A549 (cell line): ENCODE data around the gene SGCD. TPM values are rescaled to one million over a fixed set of nuclear protein-coding genes. Genes with fewer than 3 reads are reported as not detected.
"Not testable (repeated sequence)": the region's sequence is repeated elsewhere in the genome, so short reads cannot be mapped to it uniquely, and the experiment has no call there.

Source experiments
- ATAC-seq, 2 experiments: fragments of 200-7000 bp in 1 of 2; fragments of >200 bp in 1 of 2; cut with Nextera tagmentation in 1 of 2; cut with Tn5 transposase in 1 of 2; 3 replicates each; pipeline versions ENCODE4 v1.8.0 to v1.9.1; 2018 to 2020; ENCODE audit warnings: mild to moderate bottlenecking in 1 of 2, moderate library complexity in 1 of 2
- CTCF ChIA-PET: fragments of 300-600 bp; sonication (Branson Sonifier 250); formaldehyde crosslinking; extraction: SDS; loops from one replicate; lab custom pipeline; 2021; ENCODE audit warnings: antibody characterized with exemption, inconsistent platforms; lab: Yijun Ruan, JAX
- POLR2A ChIA-PET: fragments of 350-600 bp; formaldehyde crosslinking; extraction: SDS; loops from one replicate; lab custom pipeline; 2021; ENCODE audit warnings: antibody characterized with exemption, inconsistent platforms; lab: Yijun Ruan, JAX
- DNase-seq, 2 experiments: peaks; one replicate each; pipeline versions ENCODE4 v3.0.0 to v3.0.0-alpha.2; 2011 to 2016; ENCODE audit warnings: low read depth in 1 of 2, low spot score in 1 of 2
- FAIRE-seq: peaks from 2 replicates; lab custom pipeline; 2011; peaks lifted over from hg19 to GRCh38; lab: Jason Lieb, UNC
- H3K27ac ChIP-seq, 2 experiments: fragments of >200 bp; sonication (Bioruptor Twin); formaldehyde crosslinking; 3 replicates each; pipeline ENCODE4 v1.5.1; 2016 to 2017
- H3K4me1 ChIP-seq: fragments of >200 bp; sonication (Bioruptor Twin); formaldehyde crosslinking; 3 replicates; pipeline ENCODE4 v1.6.1; 2016
- H3K4me2 ChIP-seq: fragments of >200 bp; sonication (Bioruptor Twin); formaldehyde crosslinking; 3 replicates; pipeline ENCODE4 v1.6.1; 2016
- H3K4me3 ChIP-seq: fragments of >200 bp; sonication (Bioruptor Twin); formaldehyde crosslinking; 3 replicates; pipeline ENCODE4 v1.5.1; 2016
- H3K9me3 ChIP-seq: fragments of >200 bp; sonication (Bioruptor Twin); formaldehyde crosslinking; 3 replicates; pipeline ENCODE4 v1.6.1; 2016
- CBX8 ChIP-seq: fragments of 200-600 bp; sonication (generic); IDR thresholded peaks from 2 replicates; pipeline ENCODE4 v1.6.1; 2016
- CEBPB ChIP-seq, 2 experiments: fragments of >200 bp in 1 of 2; sonication (Bioruptor Twin) in 1 of 2; formaldehyde crosslinking in 1 of 2; IDR thresholded peaks; 2 replicates each; pipeline ENCODE4 v1.6.1; 2012 to 2016
- CHD4 ChIP-seq: fragments of 200-600 bp; sonication (generic); IDR thresholded peaks from 2 replicates; pipeline ENCODE4 v1.6.1; 2016; ENCODE audit warnings: antibody characterized with exemption, mild to moderate bottlenecking, borderline replicate concordance
- EHMT2 ChIP-seq: fragments of 200-600 bp; sonication (generic); IDR thresholded peaks from 2 replicates; pipeline ENCODE4 v1.6.1; 2016; ENCODE audit warnings: antibody characterized with exemption, low read depth, mild to moderate bottlenecking, moderate library complexity
- EP300 ChIP-seq, 2 experiments: fragments of >200 bp; sonication (Bioruptor Twin); formaldehyde crosslinking; IDR thresholded peaks; 2 replicates in 1 of 2; 3 replicates in 1 of 2; pipeline ENCODE4 v1.6.1; 2016 to 2017
- ESRRA ChIP-seq: fragments of 150-350 bp; IDR thresholded peaks from 2 replicates; pipeline ENCODE4 v1.6.1; 2014; ENCODE audit warnings: mild to moderate bottlenecking, low read length, borderline replicate concordance
- GATA3 ChIP-seq: IDR thresholded peaks from 2 replicates; pipeline ENCODE4 v1.6.1; 2012; ENCODE audit warnings: borderline replicate concordance
- HDAC2 ChIP-seq: fragments of 200-600 bp; sonication (generic); IDR thresholded peaks from 2 replicates; pipeline ENCODE4 v1.6.1; 2016
- HOXB5 ChIP-seq: fragments of 250-450 bp; sonication (Bioruptor Pico); IDR thresholded peaks from 2 replicates; pipeline ENCODE4 v1.5.0; 2020; ENCODE audit warnings: mild to moderate bottlenecking, moderate library complexity
- JUNB ChIP-seq: fragments of >200 bp; sonication (Bioruptor Twin); formaldehyde crosslinking; IDR thresholded peaks from 2 replicates; pipeline ENCODE4 v1.6.1; 2016
- KDM5A ChIP-seq: fragments of 200-600 bp; sonication (generic); IDR thresholded peaks from 2 replicates; pipeline ENCODE4 v1.6.1; 2016; ENCODE audit warnings: antibody characterized with exemption, mild to moderate bottlenecking
- MYC ChIP-seq: IDR thresholded peaks from 2 replicates; pipeline ENCODE4 v1.6.1; 2012; ENCODE audit warnings: mild to moderate bottlenecking, inconsistent platforms, low read length, improper control_type of control experiment, borderline replicate concordance
- NFE2L2 ChIP-seq: fragments of 150-350 bp; conservative IDR thresholded peaks from 2 replicates; pipeline ENCODE4 v1.6.1; 2014; ENCODE audit warnings: low read length
- POLR2A ChIP-seq: IDR thresholded peaks from 2 replicates; pipeline ENCODE4 v1.6.1; 2012; ENCODE audit warnings: mild to moderate bottlenecking, low read length
- POLR2AphosphoS2 ChIP-seq: conservative IDR thresholded peaks from 2 replicates; pipeline ENCODE4 v1.6.1; 2012; ENCODE audit warnings: low read length, improper control_type of control experiment, inconsistent platforms
- SREBF2 ChIP-seq: fragments of 450-650 bp; IDR thresholded peaks from 2 replicates; pipeline ENCODE4 v1.6.1; 2014; ENCODE audit warnings: mild to moderate bottlenecking, moderate library complexity
- TFCP2L1 ChIP-seq: fragments of 250-450 bp; sonication (Bioruptor Pico); IDR thresholded peaks from 2 replicates; pipeline ENCODE4 v1.5.0; 2021; ENCODE audit warnings: mild to moderate bottlenecking
- ZC3H11A ChIP-seq: fragments of 450-650 bp; IDR thresholded peaks from 2 replicates; pipeline ENCODE4 v1.6.1; 2014; ENCODE audit warnings: antibody characterized with exemption, mild to moderate bottlenecking
- ZFP36 ChIP-seq: fragments of 450-650 bp; IDR thresholded peaks from 2 replicates; pipeline ENCODE4 v1.6.1; 2014; ENCODE audit warnings: borderline replicate concordance; ENCODE audit not compliant: partially characterized antibody
- ZNF302 ChIP-seq: fragments of 250-450 bp; sonication (Bioruptor Pico); IDR thresholded peaks from 2 replicates; pipeline ENCODE4 v1.9.0; 2021; ENCODE audit warnings: inconsistent platforms, mild to moderate bottlenecking, moderate library complexity
- WGBS: methylation state at CpG from one replicate; pipeline ENCODE4 v1.1.6; 2017; ENCODE audit errors: missing lambda C conversion rate; 5-methylcytosine and 5-hydroxymethylcytosine counted together
- polyA plus RNA-seq, 4 experiments: library from polyadenylated mRNA; depleted of rRNA in 3 of 4; stranded (reverse); fragments of >200 nt; fragmentation: RNase III in 1 of 4; extraction: RNeasy Plus Mini Kit Qiagen cat#74134 plus additional on column Dnase treatment in 1 of 4; gene quantifications; 2 replicates in 3 of 4; 3 replicates in 1 of 4; pipeline ENCODE4 v1.2.3, GENCODE V29; 2011 to 2017
- TF ChIP-seq, protein P1 (sequence below): fragments of 150-350 bp; IDR thresholded peaks from 2 replicates; pipeline ENCODE4 v1.6.1; 2014; ENCODE audit warnings: low read depth, mild to moderate bottlenecking, low read length
- TF ChIP-seq, protein P2 (sequence below): IDR thresholded peaks from 2 replicates; pipeline ENCODE4 v1.6.1; 2012; ENCODE audit warnings: low read depth, borderline replicate concordance
- TF ChIP-seq, protein P3 (sequence below): IDR thresholded peaks from 2 replicates; pipeline ENCODE4 v1.6.1; 2012
- TF ChIP-seq, protein P4 (sequence below): fragments of 200-600 bp; sonication (generic); IDR thresholded peaks from 2 replicates; pipeline ENCODE4 v1.6.1; 2016; ENCODE audit warnings: antibody characterized with exemption, mild to moderate bottlenecking, moderate library complexity

SGCD gene
- polyA plus RNA-seq, 2 of the 4 experiments (the other 2 are of a cell fraction), result 7.6 to 10.6 TPM

DNA sequence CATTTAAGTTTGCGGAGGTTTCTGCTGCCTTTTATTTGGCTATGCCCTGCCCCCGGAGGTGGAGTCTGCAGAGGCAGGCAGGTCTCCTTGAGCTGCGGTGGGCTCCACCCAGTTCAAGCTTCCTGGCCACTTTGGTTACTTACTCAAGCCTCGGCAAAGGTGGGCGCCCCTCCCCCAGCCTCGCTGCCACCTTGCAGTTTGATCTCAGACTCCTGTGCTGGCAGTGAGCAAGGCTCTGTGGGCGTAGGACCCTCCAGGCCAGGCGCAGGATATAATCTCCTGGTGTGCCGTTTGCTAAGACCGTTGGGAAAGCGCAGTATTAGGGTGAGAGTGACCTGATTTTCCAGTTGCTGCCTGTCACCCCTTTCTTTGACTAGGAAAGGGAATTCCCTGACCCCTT, 283.6 kb downstream of the SGCD start:
- WGBS, result 69% methylated on average over 11 of the region's 11 CpGs
- H3K27ac ChIP-seq, H3K4me2 ChIP-seq, CTCF ChIA-PET, DNase-seq, H3K4me1 ChIP-seq, FAIRE-seq, POLR2A ChIA-PET, H3K4me3 ChIP-seq, ATAC-seq: not testable (repeated sequence)
- peaks cover 12% of the 10 kb centered on the region; the same call in 1 of the 3 replicates for H3K9me3 ChIP-seq

DNA sequence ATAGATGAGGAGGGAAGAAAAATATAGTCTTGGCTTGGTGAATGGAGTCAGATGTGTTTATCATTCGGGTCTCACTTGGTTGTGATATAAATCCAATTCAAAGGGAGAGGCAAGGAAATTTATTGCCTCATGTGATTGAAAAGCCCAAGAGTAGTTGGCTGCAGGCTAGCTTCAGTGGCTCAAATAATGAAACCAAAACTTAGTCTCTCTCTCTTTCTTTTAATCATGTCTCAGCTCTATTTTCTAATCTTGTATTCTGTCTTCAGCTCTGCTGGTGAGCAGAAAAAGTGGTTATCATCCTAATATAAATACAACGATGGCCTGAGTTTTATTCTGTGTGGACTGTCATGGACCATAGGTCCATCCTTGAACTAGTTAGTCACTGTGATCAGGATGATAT, 288.9 kb downstream of the SGCD start:
- FAIRE-seq (no peak), ATAC-seq (no peak), DNase-seq (no peak)
- 52% methylated on average over 2 of the region's 2 CpGs for WGBS
- H3K4me1 ChIP-seq, result no peaks in the 10 kb centered on the region
- no peak overlapping the region for H3K27ac ChIP-seq
- no peak overlapping the region for H3K4me3 ChIP-seq
- ChIA-PET POLR2A (no interaction called here), CTCF (no interaction called here)
- peaks cover 12% of the 10 kb centered on the region; the same call in 1 of the 3 replicates for H3K9me3 ChIP-seq
- H3K4me2 ChIP-seq, result no peak overlapping the region
- TF ChIP-seq JUNB (no peak), ZFP36 (no peak), CBX8 (no peak), ESRRA (no peak), NFE2L2 (no peak), GATA3 (no peak), EHMT2 (no peak), EP300 (IDR thresholded peaks at IDR 0.05) (no peak), MYC (no peak), POLR2A (no peak)
- TF ChIP-seq, protein P1, sequence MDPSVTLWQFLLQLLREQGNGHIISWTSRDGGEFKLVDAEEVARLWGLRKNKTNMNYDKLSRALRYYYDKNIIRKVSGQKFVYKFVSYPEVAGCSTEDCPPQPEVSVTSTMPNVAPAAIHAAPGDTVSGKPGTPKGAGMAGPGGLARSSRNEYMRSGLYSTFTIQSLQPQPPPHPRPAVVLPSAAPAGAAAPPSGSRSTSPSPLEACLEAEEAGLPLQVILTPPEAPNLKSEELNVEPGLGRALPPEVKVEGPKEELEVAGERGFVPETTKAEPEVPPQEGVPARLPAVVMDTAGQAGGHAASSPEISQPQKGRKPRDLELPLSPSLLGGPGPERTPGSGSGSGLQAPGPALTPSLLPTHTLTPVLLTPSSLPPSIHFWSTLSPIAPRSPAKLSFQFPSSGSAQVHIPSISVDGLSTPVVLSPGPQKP, result no peak
- TF ChIP-seq, all 56 proteins: peak for 0

DNA sequence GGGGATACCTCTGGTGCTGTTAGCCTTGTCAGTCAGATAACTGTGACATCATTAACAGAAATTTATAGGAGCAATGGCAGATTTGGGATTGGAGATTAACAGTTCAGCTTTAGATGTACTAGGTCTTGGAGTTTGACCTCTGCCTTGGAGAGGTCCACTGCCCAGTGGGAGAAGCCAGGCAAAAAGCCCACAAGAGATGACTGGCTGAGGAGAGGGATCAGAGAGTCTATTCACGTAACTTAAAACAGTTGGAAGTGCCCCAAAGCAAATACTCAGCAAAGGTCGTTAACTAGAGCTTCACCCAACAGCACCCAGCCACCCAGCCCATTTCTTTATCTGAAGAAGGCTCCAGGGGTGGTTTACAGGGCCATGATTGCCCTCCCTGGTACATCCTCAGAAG, 290.5 kb downstream of the SGCD start:
- WGBS, result 58% methylated on average over 2 of the region's 2 CpGs
- TF ChIP-seq ZC3H11A (no peak), HDAC2 (no peak), CHD4 (no peak), KDM5A (no peak)
- TF ChIP-seq, protein P2, sequence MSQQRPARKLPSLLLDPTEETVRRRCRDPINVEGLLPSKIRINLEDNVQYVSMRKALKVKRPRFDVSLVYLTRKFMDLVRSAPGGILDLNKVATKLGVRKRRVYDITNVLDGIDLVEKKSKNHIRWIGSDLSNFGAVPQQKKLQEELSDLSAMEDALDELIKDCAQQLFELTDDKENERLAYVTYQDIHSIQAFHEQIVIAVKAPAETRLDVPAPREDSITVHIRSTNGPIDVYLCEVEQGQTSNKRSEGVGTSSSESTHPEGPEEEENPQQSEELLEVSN, result no peak
- no peak overlapping the region for H3K4me3 ChIP-seq
- no peaks in the 10 kb centered on the region for H3K4me1 ChIP-seq
- no peak for FAIRE-seq
- H3K4me2 ChIP-seq, result no peak overlapping the region
- ChIA-PET POLR2A (no interaction called here), CTCF (no interaction called here)
- ATAC-seq, result no peak
- H3K9me3 ChIP-seq, result 0 out of 3 replicates have a peak, but pooled peaks cover under 1% of the 10 kb centered on the region
- no peak overlapping the region for H3K27ac ChIP-seq
- no peak for DNase-seq

DNA sequence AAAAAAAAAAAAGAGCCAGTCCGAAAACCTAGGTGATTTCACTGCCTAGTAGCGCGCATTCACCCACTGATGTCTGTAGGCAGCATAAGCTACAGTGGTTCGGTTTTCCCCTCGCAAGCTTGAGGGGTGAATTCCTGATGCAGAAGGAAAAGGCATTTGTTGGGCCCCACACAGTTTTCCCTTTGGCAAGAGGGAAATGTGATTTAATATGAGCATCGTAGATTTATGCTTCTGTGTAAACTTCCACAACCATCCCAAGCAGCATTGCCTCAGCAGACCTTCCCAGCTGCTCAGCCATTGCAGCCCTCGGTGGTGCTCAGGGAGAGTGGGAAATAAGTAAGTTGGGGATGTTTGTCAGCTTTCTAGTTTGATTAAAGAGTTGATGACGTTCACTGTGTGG, 291.6 kb downstream of the SGCD start:
- ChIA-PET CTCF (no interaction called here), POLR2A (no interaction called here)
- WGBS, result 89% methylated on average over 8 of the region's 8 CpGs
- H3K9me3 ChIP-seq, result no peaks in the 10 kb centered on the region
- no peaks in the 10 kb centered on the region for H3K4me1 ChIP-seq
- no peak for DNase-seq
- H3K4me3 ChIP-seq, result no peak overlapping the region
- no peak for ATAC-seq
- H3K4me2 ChIP-seq, result no peak overlapping the region
- no peak for FAIRE-seq
- no peak overlapping the region for H3K27ac ChIP-seq
- TF ChIP-seq CEBPB (IDR thresholded peaks at IDR 0.05) (no peak), POLR2AphosphoS2 (no peak), CHD4 (no peak), EHMT2 (no peak), EP300 (IDR thresholded peaks at IDR 0.05) (no peak), HOXB5 (CRISPR knock-in tag) (no peak), TFCP2L1 (no peak), SREBF2 (no peak), ZNF302 (CRISPR knock-in tag) (no peak), JUNB (no peak)
- TF ChIP-seq, protein P3, sequence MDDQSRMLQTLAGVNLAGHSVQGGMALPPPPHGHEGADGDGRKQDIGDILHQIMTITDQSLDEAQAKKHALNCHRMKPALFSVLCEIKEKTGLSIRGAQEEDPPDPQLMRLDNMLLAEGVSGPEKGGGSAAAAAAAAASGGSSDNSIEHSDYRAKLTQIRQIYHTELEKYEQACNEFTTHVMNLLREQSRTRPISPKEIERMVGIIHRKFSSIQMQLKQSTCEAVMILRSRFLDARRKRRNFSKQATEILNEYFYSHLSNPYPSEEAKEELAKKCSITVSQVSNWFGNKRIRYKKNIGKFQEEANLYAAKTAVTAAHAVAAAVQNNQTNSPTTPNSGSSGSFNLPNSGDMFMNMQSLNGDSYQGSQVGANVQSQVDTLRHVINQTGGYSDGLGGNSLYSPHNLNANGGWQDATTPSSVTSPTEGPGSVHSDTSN, result no peak
- TF ChIP-seq, protein P4, sequence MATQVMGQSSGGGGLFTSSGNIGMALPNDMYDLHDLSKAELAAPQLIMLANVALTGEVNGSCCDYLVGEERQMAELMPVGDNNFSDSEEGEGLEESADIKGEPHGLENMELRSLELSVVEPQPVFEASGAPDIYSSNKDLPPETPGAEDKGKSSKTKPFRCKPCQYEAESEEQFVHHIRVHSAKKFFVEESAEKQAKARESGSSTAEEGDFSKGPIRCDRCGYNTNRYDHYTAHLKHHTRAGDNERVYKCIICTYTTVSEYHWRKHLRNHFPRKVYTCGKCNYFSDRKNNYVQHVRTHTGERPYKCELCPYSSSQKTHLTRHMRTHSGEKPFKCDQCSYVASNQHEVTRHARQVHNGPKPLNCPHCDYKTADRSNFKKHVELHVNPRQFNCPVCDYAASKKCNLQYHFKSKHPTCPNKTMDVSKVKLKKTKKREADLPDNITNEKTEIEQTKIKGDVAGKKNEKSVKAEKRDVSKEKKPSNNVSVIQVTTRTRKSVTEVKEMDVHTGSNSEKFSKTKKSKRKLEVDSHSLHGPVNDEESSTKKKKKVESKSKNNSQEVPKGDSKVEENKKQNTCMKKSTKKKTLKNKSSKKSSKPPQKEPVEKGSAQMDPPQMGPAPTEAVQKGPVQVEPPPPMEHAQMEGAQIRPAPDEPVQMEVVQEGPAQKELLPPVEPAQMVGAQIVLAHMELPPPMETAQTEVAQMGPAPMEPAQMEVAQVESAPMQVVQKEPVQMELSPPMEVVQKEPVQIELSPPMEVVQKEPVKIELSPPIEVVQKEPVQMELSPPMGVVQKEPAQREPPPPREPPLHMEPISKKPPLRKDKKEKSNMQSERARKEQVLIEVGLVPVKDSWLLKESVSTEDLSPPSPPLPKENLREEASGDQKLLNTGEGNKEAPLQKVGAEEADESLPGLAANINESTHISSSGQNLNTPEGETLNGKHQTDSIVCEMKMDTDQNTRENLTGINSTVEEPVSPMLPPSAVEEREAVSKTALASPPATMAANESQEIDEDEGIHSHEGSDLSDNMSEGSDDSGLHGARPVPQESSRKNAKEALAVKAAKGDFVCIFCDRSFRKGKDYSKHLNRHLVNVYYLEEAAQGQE, result no peak
- TF ChIP-seq, protein P2, result no peak
- TF ChIP-seq, protein P1, result no peak
